Fibroblast of peridontal ligament (primary cell): ENCODE results near the gene PDIA4.

Source experiments
- DNase-seq: peaks from one replicate; pipeline ENCODE4 v3.0.0-alpha.2; 2010; ENCODE audit errors: extremely low read depth

PDIA4 gene

DNA sequence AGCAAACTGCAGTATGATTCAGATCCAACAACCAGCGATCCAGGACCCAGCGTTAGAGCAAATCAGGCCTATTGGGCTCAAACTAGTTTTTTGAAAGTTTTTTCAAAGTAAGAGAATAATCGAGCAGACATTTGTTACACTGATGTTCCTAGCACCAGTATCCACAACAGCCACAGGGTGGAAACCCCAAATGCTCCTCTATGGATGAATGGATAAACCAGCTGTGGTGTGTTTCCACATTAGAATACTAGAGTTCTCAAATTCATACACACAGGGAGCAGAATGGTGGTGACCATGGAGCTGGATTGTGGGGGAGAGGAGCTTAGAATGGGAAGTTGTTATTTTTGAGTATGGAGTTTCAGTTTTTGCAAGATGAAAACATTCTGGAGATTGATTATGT lies 60.7 kb downstream of the PDIA4 start:
- no peak for DNase-seq

DNA sequence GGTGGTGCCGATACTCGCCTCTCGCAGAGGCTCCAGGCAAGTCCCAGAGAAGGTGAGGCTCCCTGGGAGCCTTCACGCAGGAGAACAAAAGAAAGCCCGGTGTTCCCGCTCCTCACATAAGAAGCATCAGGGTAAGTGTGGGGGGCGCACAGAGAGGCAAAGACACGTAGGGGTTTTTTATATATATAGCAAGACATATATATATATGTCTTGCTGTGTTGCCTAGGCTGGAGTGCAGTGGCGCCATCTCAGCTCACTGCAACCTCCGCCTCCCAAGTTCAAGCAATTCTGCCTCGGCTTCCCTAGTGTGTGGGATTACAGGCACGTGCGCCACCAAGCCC lies 61.3 kb downstream of the PDIA4 start:
- DNase-seq, result no peak

DNA sequence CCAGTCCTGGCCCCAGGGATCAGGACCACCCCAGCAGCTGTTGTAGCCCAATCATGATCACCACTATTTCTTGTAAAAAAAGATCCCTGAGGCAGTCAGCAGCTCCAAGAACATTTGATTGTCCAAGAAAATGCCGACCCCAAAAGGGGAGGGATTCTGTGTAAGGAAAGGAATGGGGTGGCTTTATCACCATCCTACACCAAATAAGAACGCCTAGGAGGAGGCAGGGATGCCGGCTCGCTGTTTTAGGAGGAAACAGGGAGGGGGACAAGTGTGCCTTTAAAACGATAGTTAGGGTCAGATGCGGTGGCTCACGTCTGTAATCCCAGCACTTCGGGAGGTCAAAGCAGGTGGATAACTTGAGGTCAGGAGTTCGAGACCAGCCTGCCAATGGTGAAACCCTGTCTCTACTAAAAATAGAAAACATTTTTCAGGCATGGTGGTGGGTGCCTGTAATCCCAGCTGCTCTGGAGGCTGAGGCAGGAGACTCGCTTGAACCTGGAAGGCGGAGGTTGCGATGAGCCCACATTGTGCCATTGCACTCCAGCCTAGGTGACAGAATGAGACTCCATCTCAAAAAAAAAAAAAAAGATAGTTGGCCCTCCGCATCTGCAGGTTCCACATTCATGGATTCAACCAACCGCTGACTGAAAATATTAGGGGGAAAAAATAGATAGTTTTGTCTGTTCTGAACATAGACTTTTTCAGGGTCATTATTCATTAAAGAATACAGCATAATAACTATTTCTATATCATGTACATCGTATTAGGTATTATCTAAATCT lies 63.6 kb downstream of the PDIA4 start:
- no peak for DNase-seq

DNA sequence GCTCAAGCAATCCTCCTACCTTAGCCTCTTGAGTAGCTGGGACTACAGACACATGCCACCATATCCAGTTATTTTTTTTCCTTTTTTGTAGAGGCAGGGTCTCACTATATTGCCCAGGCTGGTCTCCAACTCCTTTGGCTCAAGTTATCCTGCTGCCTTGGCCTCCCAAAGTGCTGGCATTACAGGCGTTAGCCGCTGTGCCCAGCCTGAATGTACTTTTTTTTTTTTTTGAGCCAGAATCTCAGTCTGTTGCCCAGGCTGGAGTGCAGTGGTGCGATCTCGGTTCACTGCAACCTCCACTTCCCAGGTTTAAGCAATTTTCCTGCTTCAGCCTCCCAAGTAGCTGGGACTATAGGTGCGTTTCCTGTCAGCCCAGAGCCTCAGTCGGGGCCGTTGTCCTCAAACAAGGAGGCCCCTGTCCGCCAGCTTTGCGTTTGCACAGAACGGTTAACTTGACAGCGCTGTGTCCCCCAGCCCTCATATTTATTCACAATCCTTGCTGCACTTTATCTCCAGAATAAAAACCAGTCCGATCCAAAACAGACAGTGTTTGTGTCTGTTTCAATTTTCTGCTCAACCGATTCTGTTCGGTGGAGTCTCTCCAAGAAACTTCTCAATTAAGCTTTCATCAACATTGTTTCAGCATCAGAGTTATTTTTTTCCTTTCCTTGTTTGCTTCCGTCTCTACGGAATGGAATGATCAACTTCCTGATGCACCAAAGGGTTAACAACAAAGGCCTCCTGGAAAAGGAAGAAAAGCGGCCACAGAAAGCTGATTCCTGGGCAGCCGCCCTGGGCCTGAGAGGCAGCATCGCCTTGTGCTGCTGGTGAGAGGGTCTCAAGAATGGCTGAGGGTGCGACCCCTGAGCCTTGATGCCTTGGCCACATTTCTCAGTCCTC lies 64.5 kb downstream of the PDIA4 start:
- peak; percentile 30 for DNase-seq

DNA sequence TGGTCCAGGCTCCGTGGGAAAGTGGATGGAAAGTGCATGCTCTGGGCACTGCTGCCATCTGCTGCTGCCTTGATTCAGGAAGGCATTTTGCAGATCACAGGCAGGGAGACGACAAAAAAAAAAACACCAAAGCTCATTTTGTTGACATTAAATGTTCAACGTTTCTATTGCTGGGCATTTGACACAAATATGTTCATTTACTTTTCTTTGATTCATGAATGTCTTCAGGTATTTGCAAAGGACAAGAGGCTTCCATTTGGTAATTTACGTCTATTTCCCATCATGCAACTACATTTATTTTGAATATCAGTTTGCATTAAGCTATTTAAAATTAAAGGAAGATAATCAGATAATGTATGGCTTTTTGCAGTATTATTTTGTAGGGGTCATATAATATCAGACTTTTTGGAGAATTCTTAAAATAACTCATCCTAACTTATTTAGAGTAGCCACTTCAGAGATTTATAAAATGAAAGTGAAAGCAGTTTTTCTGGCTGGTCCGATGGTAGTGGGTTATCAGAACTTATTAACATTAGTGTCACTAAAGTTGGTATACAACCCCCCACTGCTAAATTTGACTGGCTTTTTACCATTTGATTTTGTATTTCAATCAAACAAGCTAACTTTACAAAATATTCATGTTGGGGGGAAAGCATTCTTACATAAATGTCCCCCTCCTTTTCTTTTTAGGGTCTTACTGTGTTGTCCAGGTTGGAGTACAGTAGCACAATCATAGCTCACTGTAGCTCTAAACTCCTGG lies 65.3 kb downstream of the PDIA4 start:
- peak; percentile 84 for DNase-seq

DNA sequence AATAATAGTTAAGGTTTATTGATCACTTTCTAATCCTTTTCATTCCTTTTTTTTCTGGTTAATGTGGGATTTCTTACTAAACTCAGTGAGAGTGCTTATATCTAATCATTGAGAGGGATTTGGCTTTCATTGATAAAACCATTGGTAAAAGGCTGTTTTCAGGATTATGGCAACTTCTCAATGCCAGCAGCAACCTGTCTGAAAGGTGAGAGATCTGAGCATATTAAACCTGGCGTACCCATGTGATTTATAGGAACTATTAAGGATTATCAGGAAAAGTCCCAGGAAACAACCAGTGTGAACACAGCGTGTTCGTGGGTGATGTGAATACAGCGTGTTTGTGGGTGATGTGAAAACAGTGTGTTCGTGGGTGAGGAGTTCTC lies 65.9 kb downstream of the PDIA4 start:
- no peak for DNase-seq

DNA sequence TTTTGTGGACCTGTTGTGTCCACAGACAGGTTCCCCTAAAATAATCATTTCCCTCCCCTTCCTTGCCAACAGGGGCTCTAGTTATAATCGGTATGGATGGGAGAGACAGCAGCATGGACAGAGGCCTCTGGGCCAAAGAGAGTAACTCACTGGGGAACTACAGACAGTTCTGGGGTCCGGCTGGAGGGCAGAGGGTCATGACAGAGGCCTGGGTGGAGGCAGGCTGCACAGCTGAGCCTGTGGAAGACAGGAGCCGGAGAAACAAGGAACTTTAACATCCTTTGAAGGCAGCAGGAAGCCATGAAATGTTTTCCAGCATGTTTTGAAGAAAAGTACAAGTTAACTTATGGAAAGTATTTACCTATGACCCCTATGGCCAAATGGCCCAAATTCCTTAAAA lies 68.6 kb downstream of the PDIA4 start:
- DNase-seq, result no peak

DNA sequence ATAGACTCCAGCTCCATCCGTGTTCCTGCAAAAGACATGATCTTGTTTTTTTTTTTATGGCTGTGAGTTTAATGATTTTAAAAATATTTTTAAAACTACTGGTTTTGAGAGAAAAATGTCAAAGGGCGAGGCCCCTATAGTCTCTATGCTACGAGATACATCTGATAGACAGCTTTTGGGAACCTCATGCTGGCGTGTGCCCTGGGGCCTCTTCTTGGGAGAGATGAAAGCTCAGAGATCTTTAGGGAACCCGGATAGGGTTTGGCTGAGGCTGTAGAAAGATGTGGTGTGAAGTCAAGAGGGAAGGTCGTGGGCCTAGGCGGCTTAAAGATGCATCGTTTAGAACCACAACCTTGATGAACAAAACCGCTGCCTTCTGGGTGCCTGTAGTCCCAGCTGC lies 70.2 kb downstream of the PDIA4 start:
- DNase-seq, result no peak

DNA sequence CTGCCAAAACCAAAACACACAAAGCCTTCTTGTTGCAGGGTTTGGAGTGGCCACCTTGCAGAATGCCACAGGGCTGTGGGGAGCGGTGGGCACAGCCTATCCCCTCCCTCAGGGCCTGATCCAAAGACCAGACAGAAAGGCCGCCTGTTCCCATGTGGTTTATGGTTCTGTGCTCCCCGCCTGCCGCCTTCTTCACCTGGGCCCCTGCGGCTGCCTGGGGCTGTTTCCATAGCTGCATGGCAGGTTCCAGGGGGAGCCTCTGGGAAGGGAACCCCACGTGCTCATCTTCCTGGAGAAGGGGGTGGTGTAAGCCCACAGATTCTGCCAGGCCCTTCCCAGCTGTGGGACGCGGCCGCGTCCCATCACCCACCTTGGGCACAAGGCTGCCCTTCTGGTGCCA lies 73.5 kb downstream of the PDIA4 start:
- DNase-seq, result no peak

DNA sequence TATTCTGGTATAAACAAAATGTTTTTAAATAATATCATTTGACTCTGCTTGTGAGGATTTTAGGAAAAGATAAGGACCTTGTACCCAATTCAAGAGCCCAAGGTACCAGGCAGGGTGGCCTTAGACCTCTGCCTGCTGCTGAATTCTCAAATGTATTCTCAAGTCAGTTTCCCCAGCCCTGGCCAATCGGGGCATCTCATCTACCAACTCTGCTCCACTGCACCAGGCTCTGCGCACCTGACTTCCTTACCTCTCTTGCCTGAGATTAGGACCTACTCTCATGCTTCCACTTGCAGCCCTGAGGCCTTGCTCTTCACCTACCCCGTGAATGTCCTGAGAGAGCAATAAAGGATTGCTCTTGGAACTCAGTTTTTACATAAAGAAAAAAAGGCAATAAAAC lies 74.6 kb downstream of the PDIA4 start:
- no peak for DNase-seq
